ENCODE results near the gene GMDS. TPM values are rescaled to one million over a fixed set of nuclear protein-coding genes. Genes with fewer than 3 reads are reported as not detected.
A peak's percentile ranks its signal among the peaks of the same experiment; 100 is the strongest.

Gene GMDS
- total and polyA plus RNA-seq, 4 donors = 7.3 to 28.3 (median 16.1) TPM

DNA sequence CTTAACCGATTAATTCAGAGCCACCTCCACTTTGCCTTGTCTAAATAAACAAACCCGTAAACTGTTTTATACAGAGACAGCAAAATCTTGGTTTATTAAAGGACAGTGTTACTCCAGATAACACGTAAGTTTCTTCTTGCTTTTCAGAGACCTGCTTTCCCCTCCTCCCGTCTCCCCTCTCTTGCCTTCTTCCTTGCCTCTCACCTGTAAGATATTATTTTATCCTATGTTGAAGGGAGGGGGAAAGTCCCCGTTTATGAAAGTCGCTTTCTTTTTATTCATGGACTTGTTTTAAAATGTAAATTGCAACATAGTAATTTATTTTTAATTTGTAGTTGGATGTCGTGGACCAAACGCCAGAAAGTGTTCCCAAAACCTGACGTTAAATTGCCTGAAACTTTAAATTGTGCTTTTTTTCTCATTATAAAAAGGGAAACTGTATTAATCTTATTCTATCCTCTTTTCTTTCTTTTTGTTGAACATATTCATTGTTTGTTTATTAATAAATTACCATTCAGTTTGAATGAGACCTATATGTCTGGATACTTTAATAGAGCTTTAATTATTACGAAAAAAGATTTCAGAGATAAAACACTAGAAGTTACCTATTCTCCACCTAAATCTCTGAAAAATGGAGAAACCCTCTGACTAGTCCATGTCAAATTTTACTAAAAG, 633.0 kb downstream of the GMDS start:
- peaks cover 0 to 32% (median 7%) of the 10 kb centered on the region in 5 donors for H3K4me1 ChIP-seq (ENCODE audit: control insufficient read depth in 5 of 5, insufficient read depth in 5 of 5, low read length in 5 of 5)
- TF ChIP-seq, protein P1, sequence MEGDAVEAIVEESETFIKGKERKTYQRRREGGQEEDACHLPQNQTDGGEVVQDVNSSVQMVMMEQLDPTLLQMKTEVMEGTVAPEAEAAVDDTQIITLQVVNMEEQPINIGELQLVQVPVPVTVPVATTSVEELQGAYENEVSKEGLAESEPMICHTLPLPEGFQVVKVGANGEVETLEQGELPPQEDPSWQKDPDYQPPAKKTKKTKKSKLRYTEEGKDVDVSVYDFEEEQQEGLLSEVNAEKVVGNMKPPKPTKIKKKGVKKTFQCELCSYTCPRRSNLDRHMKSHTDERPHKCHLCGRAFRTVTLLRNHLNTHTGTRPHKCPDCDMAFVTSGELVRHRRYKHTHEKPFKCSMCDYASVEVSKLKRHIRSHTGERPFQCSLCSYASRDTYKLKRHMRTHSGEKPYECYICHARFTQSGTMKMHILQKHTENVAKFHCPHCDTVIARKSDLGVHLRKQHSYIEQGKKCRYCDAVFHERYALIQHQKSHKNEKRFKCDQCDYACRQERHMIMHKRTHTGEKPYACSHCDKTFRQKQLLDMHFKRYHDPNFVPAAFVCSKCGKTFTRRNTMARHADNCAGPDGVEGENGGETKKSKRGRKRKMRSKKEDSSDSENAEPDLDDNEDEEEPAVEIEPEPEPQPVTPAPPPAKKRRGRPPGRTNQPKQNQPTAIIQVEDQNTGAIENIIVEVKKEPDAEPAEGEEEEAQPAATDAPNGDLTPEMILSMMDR (IDR thresholded peaks at IDR 0.05; ENCODE audit: control extremely low read depth, extremely low read depth) = no peak
- WGBS, 2 donors = 24 to 34% methylated on average over 10 of the region's 10 CpGs

DNA sequence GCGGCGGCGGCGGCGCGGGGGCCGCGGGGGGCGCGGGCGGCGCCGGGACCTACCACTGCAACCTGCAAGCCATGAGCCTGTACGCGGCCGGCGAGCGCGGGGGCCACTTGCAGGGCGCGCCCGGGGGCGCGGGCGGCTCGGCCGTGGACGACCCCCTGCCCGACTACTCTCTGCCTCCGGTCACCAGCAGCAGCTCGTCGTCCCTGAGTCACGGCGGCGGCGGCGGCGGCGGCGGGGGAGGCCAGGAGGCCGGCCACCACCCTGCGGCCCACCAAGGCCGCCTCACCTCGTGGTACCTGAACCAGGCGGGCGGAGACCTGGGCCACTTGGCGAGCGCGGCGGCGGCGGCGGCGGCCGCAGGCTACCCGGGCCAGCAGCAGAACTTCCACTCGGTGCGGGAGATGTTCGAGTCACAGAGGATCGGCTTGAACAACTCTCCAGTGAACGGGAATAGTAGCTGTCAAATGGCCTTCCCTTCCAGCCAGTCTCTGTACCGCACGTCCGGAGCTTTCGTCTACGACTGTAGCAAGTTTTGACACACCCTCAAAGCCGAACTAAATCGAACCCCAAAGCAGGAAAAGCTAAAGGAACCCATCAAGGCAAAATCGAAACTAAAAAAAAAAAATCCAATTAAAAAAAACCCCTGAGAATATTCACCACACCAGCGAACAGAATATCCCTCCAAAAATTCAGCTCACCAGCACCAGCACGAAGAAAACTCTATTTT, 633.7 kb downstream of the GMDS start:
- H3K9me3 ChIP-seq (ENCODE audit: control insufficient read depth in 4 of 4, insufficient read depth in 3 of 4, low read length in 3 of 4) = peaks cover 0 to 7% (median 0%) of the 10 kb centered on the region in 4 donors
- H3K4me3 ChIP-seq = peak overlapping the region; percentile 56
- H3K9ac ChIP-seq (ENCODE audit: insufficient read depth in 1 of 2, low read length in 2 of 2) = no peak overlapping the region
- H3K27me3 ChIP-seq (ENCODE audit: control insufficient read depth in 3 of 3, insufficient read depth in 3 of 3, low read length in 2 of 3) = peaks cover 3 to 70% (median 63%) of the 10 kb centered on the region in 3 donors
- no peaks in the 10 kb centered on the region for H3K36me3 ChIP-seq (ENCODE audit: control insufficient read depth in 4 of 4, insufficient read depth in 4 of 4, low read length in 4 of 4)
- DNase-seq = peak in 1 of 3 donors; percentile 65
- TF ChIP-seq, protein P1 (IDR thresholded peaks at IDR 0.05; ENCODE audit: control extremely low read depth, extremely low read depth) = no peak
- peak overlapping the region; percentile 21 to 24 for H3K27ac ChIP-seq (ENCODE audit: low read depth in 1 of 2, low read length in 1 of 2)
- WGBS, 2 donors = 2 to 5% methylated on average over 58 to 71 of the region's 71 CpGs
- H3K4me1 ChIP-seq (ENCODE audit: control insufficient read depth in 5 of 5, insufficient read depth in 5 of 5, low read length in 5 of 5) = peaks cover 0 to 31% (median 7%) of the 10 kb centered on the region in 5 donors
- ATAC-seq (ENCODE audit: insufficient read depth, low FRiP score) = no peak

More for the DNA sequence above, 633.0 kb downstream of the GMDS start:
- H3K36me3 ChIP-seq (ENCODE audit: control insufficient read depth in 4 of 4, insufficient read depth in 4 of 4, low read length in 4 of 4) = no peaks in the 10 kb centered on the region
- H3K27ac ChIP-seq (ENCODE audit: low read depth in 1 of 2, low read length in 1 of 2) = no peak overlapping the region
- ATAC-seq (ENCODE audit: insufficient read depth, low FRiP score) = no peak
- H3K9ac ChIP-seq (ENCODE audit: insufficient read depth in 1 of 2, low read length in 2 of 2) = no peak overlapping the region
- peak in 1 of 3 donors; percentile 67 for DNase-seq
- peaks cover 0 to 10% (median 0%) of the 10 kb centered on the region in 4 donors for H3K9me3 ChIP-seq (ENCODE audit: control insufficient read depth in 4 of 4, insufficient read depth in 3 of 4, low read length in 3 of 4)
- H3K27me3 ChIP-seq (ENCODE audit: control insufficient read depth in 3 of 3, insufficient read depth in 3 of 3, low read length in 2 of 3) = peaks cover 3 to 70% (median 63%) of the 10 kb centered on the region in 3 donors
- no peak overlapping the region for H3K4me3 ChIP-seq

DNA sequence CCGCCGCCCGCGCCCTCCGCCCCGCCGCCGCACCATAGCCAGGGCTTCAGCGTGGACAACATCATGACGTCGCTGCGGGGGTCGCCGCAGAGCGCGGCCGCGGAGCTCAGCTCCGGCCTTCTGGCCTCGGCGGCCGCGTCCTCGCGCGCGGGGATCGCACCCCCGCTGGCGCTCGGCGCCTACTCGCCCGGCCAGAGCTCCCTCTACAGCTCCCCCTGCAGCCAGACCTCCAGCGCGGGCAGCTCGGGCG, 634.2 kb downstream of the GMDS start:
- peaks cover 0 to 7% (median 0%) of the 10 kb centered on the region in 4 donors for H3K9me3 ChIP-seq (ENCODE audit: control insufficient read depth in 4 of 4, insufficient read depth in 3 of 4, low read length in 3 of 4)
- H3K36me3 ChIP-seq (ENCODE audit: control insufficient read depth in 4 of 4, insufficient read depth in 4 of 4, low read length in 4 of 4) = no peaks in the 10 kb centered on the region
- TF ChIP-seq, protein P1 (IDR thresholded peaks at IDR 0.05; ENCODE audit: control extremely low read depth, extremely low read depth) = no peak
- peak overlapping the region in 1 of 2 donors; percentile 49 for H3K27ac ChIP-seq (ENCODE audit: low read depth in 1 of 2, low read length in 1 of 2)
- ATAC-seq (ENCODE audit: insufficient read depth, low FRiP score) (no peak), DNase-seq (no peak)
- H3K4me3 ChIP-seq = peak overlapping the region; percentile 45
- peaks cover 3 to 70% (median 64%) of the 10 kb centered on the region in 3 donors for H3K27me3 ChIP-seq (ENCODE audit: control insufficient read depth in 3 of 3, insufficient read depth in 3 of 3, low read length in 2 of 3)
- peaks cover 0 to 31% (median 7%) of the 10 kb centered on the region in 5 donors for H3K4me1 ChIP-seq (ENCODE audit: control insufficient read depth in 5 of 5, insufficient read depth in 5 of 5, low read length in 5 of 5)
- 1 to 4% methylated on average over 25 to 38 of the region's 38 CpGs for WGBS, 2 donors
- no peak overlapping the region for H3K9ac ChIP-seq (ENCODE audit: insufficient read depth in 1 of 2, low read length in 2 of 2)

Measured in lung (tissue), 12 donors.